ENCODE data around the gene EIF4E2.
"Not testable (repeated sequence)": the region's sequence is repeated elsewhere in the genome, so short reads cannot be mapped to it uniquely, and the experiment has no call there.

The EIF4E2 gene

DNA sequence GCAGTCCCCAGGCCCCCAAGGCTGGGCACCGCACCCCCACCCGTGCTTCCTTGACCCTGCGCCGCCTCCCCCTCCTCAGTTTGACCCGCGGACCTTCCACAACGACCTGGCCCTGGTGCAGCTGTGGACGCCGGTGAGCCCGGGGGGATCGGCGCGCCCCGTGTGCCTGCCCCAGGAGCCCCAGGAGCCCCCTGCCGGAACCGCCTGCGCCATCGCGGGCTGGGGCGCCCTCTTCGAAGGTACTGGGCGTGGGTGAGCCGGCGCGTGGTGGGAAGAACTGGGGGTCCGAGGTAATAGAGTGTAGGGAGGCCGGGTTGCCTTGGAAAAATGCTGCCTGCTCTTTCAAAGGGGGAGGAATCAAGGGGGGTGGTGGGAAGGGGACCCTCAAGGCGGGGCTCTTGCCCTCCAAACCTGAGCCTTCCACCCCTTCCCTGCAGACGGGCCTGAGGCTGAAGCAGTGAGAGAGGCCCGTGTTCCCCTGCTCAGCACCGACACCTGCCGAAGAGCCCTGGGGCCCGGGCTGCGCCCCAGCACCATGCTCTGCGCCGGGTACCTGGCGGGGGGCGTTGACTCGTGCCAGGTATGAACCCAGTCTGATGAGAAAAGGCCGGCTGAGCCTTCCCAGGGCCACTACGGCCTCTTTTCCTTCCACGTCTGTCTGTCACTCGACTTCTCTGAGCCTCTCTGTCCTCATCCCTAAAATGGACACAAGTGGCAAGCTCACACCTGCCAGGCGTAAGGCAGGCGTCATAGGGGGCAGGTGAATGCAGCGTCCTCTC, 27.7 kb upstream of the EIF4E2 start:
- DNase-seq: no peak

DNA sequence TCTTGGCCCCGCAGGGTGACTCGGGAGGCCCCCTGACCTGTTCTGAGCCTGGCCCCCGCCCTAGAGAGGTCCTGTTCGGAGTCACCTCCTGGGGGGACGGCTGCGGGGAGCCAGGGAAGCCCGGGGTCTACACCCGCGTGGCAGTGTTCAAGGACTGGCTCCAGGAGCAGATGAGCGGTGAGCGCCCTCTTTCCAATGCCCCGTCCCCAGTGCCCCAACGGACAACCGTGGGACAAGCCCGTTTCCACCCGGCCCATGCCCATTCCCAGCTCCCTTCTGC, 27.1 kb upstream of the EIF4E2 start:
- no peak for DNase-seq

DNA sequence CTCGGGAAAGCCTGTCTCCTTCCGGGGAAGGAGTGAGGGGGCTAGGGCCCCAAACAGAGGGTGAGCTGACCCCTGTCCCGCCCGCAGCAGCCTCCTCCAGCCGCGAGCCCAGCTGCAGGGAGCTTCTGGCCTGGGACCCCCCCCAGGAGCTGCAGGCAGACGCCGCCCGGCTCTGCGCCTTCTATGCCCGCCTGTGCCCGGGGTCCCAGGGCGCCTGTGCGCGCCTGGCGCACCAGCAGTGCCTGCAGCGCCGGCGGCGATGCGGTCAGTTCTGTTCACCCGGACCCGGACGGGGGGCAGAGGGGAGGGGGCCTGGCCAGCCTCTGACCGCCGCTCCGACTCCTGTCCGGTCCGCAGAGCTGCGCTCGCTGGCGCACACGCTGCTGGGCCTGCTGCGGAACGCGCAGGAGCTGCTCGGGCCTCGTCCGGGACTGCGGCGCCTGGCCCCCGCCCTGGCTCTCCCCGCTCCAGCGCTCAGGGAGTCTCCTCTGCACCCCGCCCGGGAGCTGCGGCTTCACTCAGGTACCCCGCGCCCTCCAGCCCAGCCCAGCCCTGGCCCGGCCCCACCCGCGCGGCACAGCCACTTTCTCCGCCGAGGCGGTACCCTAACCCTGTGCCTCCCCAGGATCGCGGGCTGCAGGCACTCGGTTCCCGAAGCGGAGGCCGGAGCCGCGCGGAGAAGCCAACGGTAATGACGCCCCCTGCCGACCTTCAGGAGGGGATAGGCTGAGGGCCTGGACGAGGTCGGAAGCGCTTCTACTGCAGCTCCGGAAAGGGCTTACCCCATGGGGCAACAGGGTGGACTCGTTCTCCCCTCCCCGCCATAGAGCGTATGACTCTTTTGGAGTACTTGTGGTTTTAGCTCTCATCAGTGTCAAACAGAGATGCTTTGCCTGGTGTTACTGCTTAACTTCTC, 26.5 kb upstream of the EIF4E2 start:
- peak; percentile 55 for DNase-seq

DNA sequence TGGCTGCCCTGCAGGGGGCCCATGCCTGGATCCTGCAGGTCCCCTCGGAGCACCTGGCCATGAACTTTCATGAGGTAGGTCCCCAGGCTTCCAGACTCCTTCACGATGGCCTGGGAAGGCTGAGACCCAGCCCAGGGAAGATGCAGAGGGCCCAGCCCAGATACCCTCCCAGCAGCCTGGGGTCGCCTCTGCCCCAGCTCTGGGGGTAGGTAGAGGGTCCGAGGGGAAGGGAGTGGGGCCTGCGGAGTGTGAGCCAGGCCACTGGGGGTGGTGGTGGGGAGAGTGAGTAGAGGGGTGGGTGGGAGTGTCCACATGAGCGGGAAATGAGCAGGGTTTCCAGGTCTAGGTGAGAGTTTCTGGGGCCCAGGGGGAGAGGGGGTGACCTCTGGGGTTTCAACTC, 25.7 kb upstream of the EIF4E2 start:
- no peak for DNase-seq

DNA sequence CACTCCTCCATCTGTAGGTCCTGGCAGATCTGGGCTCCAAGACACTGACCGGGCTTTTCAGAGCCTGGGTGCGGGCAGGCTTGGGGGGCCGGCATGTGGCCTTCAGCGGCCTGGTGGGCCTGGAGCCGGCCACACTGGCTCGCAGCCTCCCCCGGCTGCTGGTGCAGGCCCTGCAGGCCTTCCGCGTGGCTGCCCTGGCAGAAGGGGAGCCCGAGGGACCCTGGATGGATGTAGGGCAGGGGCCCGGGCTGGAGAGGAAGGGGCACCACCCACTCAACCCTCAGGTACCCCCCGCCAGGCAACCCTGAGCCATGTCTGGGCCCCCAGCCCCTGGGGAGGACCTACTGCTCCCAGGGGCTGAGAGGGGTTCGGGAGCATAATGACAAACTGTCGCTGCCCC, 25.3 kb upstream of the EIF4E2 start:
- DNase-seq: no peak

DNA sequence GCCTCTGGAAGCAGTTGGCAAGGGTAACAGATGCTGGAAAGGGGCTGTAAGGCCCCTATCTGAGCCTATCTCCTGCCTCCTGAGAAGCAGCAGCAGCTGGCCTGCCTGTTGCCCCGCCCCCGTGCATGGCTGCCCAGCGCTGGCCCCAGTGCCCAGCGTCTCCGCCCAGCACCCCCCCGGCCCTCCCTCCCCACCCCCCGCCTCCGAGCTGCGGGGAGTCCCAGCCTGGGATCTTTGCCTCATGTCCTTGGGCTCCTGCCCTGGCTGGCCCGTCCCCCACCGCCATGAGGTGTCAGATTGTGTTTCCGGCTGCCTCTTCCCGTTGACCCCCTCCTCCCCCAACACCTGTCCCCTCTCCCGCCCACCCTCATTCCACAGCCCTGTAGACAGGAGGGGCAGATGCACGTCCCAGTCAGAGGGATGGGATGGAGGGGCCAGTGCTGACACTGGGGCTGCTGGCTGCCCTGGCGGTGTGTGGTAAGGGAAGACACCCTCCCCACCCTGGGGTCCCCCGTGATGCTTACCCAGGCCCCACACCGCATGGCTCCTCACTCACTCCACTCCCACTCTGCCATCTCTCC, 24.6 kb upstream of the EIF4E2 start, which contains the start of gene CHRND:
TSS of gene CHRND (plus strand) at position 370 of the 581 bp plus-strand sequence. CDS start at position 426, 56 bp downstream.
- no peak for DNase-seq

DNA sequence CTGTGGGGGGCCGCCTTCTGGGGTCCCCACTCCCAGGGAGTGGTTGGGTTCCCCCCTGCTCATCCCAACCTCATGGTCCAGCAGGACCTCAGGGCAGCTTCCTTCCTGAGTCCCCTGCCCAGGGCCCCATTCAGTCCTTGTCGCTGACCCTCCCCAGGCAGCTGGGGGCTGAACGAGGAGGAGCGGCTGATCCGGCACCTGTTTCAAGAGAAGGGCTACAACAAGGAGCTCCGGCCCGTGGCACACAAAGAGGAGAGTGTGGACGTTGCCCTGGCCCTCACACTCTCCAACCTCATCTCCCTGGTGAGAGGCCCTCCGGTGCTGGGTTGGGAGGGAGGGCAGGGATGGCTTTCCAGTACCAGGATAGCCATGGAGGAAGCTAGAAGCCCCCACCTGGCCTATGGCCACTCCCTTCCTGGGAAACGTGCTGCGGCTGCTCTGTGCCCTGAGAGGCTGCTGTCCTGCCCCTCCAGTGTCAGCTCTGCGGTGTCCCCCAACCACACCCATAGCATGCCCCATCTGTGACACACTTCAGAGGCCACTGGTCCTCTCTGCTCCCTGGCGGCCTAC, 24.0 kb upstream of the EIF4E2 start:
- DNase-seq: no peak

DNA sequence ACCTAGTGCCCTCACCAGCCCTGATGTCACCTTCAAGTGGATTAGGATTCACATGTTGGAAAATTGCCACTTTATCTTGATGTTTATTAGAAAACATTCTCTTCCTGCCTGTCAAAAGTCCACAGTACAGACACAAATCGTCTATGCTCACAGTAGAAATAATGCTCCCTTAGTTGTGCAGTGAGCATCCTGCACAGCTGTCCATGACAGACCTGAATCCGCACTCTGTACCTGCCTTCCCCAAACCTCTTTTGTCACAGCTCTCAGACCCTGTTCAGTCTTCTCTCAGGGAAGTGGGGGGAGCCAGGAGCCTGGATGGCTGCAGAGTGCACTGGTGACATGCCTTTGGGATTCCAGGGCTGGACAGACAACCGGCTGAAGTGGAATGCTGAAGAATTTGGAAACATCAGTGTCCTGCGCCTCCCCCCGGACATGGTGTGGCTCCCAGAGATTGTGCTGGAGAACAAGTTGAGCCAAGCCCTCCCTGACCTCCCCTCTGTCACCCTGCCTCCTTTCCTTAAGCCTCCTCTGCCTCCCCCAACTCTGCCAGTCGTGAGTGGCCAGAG, 22.5 kb upstream of the EIF4E2 start:
- no peak for DNase-seq

DNA sequence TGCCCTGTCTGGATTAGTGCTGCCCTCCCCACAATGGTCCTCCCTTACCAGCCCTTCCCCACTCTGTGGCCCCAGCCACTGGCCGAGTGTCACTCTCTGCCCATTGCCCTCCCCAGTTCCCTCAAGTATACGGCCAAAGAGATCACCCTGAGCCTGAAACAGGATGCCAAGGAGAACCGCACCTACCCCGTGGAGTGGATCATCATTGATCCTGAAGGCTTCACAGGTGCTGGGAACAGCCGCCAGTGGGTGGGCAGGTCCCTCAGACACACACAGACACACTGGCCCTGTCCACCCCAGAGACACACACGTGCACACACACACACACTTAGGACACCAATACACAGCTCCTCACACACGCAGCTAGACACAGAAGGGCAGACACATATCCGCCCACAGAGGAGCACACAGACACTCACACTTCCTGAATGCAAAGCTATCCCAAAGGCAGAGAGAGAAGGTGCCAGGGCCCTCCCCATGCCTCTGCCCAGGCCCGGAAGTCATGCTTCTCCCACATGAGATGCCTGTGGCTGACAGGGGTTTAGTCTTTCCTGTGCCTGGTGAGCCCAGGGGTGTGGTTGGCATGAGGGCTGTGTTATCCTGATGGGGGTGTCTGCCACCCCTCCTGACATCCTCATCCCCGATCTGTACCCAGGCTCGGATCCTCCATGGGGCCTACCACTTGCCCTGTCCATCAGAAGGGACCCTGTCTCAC, 21.6 kb upstream of the EIF4E2 start:
- no peak for DNase-seq

DNA sequence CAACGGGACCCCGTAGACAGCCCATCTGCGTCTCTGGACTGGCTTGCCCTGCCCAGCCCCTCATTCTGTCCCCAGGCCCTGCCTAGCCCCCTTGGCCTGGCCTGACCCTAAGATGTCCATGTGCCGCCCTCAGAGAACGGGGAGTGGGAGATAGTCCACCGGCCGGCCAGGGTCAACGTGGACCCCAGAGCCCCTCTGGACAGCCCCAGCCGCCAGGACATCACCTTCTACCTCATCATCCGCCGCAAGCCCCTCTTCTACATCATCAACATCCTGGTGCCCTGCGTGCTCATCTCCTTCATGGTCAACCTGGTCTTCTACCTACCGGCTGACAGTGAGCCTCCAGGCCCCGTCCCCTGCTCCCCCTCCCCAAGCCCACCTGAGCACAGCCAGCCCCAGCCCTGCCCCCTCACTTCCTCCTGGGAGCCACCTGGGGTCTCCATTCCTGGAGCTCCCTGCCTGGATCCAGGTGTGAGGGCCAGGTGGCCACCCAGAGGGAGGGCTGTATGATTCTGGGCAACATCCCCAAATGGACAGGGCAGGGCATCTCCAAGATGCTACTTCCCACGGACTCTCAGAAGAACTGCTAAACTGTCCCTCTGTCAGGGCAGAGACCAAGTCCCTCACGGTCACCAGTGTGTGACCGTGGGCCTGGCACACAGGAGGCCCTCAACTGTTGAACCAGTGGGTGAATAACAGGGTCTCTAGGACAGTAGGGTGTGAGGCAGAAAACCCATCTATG, 20.5 kb upstream of the EIF4E2 start:
- no peak for DNase-seq

DNA sequence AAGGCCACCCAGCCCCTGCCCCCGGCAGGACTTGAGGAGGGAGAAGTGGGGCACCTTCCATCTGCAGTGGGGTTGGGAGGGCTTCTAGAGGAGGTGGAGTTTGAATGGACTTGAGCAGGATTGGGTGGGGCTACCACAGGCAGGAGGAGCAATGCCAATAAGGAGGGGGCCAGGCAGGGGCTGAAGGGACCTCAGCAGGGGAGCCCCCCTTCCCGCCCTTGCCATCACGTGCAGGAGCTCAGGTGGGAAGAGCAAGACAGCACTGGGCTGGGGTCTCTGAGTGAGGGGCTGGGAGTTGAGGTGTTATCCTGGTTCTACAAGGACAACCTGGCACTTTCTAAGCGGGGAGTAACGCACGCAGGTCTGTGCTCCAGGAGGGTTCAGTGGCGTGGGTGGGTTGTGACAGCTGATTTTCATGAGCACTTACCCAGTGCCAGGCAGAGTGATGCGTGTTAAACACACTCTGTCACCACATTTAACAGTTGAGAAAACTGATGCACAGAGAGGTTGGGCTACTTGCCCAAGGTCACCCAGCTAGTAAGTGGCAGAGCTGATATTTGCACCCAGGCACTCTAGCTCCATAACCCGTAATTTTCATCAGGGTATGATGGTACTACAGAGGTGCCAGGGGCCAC, 19.7 kb upstream of the EIF4E2 start:
- no peak for DNase-seq

DNA sequence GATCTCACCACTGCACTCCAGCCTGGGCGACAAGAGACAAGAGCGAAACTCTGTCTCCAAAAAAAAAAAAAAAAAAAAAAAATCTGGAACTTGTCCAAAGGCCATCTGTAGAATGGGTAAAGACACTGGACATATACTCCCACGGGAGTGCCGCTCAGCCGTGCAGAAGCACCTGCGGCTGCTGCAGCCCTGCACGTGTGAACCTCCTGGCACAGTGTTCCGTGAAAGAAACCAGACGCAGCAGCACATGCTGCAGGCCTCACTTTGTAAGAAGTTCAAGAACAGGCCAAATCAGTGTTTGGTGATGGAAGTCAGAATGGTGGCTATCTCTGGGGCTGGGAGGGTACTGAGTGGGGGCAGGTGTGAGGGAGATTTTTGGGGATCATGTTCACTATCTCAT, 18.1 kb upstream of the EIF4E2 start:
- no peak for DNase-seq

DNA sequence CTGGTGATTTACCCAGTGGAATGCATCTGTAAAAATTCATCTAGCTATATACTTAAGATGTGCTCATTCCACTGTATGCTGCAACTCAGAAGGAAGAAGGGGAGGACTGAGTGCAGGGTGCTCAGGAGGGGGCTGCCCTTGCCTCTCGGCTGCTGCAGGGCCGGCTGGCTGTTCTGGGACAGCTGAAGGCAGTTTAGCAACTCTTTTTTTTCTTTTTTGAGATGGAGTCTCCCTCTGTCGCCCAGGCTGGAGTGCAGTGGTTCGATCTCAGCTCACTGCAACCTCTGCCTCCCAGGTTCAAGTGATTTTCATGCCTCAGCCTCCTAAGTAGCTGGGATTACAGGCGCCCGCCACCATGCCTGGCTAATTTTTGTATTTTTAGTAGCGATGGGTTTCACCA, 17.7 kb upstream of the EIF4E2 start:
- not testable (repeated sequence) for DNase-seq

DNA sequence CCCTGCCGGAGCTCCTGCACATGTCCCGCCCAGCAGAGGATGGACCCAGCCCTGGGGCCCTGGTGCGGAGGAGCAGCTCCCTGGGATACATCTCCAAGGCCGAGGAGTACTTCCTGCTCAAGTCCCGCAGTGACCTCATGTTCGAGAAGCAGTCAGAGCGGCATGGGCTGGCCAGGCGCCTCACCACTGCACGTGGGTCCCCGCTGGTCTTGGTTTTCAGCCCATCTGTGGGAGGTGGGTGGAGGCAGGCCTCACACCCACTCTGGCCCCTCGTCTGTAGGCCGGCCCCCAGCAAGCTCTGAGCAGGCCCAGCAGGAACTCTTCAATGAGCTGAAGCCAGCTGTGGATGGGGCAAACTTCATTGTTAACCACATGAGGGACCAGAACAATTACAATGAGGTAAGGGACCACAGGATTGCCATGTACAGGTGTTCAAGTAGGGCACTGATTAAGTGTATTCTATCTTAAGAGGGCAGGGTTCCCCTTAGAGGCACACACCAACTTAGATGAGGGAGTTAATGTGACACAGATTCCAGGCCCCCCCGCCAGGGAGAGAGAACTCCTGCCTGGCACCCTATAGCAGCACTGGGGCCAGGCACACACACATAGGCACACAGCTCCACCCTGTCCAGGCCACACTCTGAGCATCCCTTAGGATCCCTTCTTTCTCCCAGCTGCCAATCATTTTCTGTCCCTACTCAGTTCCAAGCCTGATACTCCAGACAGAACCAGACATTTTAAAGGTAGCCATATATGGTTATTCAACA, 16.4 kb upstream of the EIF4E2 start:
- DNase-seq: no peak

DNA sequence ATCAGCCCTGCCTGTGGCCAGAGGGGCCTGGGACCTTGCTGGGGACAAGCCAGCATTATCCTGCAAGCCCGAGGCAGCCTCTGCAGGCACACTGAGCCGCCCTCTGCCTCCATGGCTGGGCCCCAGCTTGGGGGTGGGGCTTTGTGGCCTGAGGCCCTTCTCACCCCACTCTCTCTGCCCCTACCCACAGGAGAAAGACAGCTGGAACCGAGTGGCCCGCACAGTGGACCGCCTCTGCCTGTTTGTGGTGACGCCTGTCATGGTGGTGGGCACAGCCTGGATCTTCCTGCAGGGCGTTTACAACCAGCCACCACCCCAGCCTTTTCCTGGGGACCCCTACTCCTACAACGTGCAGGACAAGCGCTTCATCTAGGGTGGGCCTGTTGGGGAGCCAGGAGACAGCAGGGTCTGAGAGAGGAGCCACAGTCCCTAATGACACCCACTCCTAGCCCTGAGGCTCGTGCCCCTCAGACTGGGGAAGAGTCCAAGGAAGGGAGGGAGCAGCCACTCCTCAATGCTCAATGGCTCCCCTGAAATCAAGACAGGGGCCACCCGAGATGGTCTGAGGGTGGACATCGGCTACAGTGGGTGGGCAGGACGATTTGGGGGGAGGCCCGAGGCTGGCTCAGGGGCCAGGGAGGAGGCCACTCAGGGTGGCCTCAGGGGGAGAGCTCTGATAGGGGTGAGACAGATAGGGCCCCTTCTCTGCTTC, 15.4 kb upstream of the EIF4E2 start:
- no peak for DNase-seq

DNA sequence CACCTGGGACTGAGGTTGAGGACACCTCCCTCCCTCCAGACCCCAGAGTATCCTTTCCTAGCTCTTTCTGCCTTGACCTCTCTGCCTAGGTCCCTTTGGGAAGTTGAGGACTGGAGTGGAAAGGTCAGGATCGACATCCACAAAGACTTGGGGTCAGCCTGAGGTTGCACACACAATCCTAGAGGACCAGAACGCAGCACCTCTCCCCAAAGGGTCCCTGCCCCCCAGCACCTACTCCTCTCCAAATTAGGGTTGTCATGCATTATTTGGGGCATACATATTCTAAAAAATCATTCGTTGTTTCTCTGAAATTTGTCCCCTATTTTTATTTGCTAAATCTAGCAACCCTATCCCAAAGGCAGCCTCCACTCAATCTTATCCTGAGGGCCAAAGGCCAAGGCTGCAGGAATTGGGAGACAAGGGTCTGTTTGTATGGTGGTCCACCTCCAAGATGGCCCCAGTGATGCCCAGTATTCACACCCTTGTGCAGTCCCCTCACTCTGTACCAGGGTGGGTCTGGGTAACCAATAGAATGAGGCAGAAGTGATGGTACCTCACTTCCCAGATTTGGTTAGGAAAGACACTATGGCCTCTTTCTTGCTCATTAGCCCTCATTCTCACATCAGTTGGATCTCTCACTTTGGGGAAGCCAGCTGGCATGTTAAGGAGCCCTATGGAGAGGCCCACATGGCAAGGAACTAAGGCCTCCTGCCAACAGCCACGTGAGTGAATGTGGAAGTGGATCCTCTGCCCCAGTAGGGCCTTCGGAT, 14.5 kb upstream of the EIF4E2 start:
- no peak for DNase-seq

DNA sequence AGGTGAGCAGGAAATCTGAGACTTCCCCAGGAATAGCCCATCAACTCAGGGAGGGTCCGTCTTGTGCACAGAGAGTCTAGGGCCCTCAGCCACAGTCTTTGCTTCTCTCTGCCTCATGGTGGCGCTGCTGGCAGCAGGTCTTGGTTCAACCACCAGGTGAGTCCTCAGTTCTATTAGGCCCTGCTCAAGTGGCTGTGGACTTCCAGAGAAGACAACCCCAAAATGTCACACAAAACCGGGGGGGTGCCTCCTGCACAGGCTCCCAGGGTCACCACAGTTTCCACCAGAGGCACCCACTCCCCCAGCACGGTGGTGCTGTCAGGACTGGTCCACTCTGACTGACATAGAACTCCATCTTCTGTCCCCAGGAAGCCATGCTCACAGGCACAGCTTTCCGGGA, 13.4 kb upstream of the EIF4E2 start:
- no peak for DNase-seq

DNA sequence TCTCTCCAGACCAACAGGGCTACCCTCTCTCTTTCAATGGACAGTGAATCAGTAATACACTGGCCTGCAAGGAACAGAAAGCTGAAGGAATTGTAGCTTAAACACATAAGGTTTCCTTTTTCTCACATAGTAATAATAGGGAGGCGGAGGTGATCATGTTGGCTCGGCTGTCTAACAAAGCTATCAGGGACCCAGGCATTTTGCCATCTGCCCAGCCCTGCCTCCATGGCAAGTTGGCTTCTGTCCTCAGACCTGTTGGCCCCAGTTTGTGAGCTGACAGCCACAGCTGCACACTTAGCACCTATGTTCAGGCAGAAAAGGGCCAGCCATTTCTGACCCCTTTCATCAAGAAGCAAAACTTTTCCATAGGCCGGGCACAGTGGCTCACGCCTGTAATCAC, 13.0 kb upstream of the EIF4E2 start:
- DNase-seq: no peak

DNA sequence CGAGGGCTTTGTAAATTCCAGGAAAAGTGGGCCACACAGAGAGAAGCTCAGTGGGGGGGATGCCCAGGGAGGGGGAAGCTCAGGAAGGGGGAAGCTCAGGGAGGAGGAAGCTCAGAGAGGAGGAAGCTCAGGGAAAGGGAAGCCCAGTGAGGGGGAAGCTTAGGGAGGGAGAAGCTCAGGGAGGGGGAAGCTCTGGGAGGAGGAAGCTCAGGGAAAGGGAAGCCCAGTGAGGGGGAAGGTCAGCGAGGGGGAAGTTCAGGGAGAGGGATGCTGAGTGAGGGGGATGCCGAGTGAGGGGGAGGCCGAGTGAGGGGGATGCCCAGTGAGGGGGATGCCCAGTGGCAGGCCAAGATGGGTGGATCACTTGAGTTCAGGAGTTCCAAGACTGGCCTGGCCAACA, 11.8 kb upstream of the EIF4E2 start:
- DNase-seq: no peak
